Measurements from ENCODE around the gene SCAMP4. TPM values are rescaled to one million over a fixed set of nuclear protein-coding genes. Genes with fewer than 3 reads are reported as not detected.

The SCAMP4 gene
- total and polyA plus RNA-seq, 2 experiments from 2014 or later: 69.3 to 89.8 TPM

- WGBS (ENCODE audit: low lambda C conversion rate, missing lambda C conversion rate): 0% methylated on average over 5 of the region's 63 CpGs
Measured at GRCh38 chr19:1863328-1863637, 41.9 kb upstream of the SCAMP4 start, which contains the start of gene KLF16. TSS of gene KLF16 (minus strand) at chr19:1863579. CDS start at chr19:1863497, 82 bp downstream.

GRCh38 chr19:1863638-1864479 lies 41.3 kb upstream of the SCAMP4 start:
- WGBS (ENCODE audit: low lambda C conversion rate, missing lambda C conversion rate): 0% methylated on average over 4 of the region's 115 CpGs
- H2AFZ ChIP-seq: peak overlapping the region; percentile 97

More at GRCh38 chr19:1863328-1863637, 41.9 kb upstream of the SCAMP4 start, which contains the start of gene KLF16:
- Histone ChIP-seq H3K36me3 (replicated peaks; ENCODE audit: insufficient read depth, low read depth) (no peaks in the 10 kb centered on the region), H3K27ac (peak within 1 kb of the TSS; percentile 90), H3K4me2 (peak within 1 kb of the TSS; percentile 99), H3K4me3 (peak within 1 kb of the TSS; percentile 94), H3K9me2 (replicated peaks; ENCODE audit: insufficient read depth) (no peaks in the 10 kb centered on the region), H3K4me1 (ENCODE audit: insufficient read depth) (peaks cover 44% of the 10 kb centered on the region), H3K9me3 (ENCODE audit: low read depth) (no peaks in the 10 kb centered on the region), H3K79me2 (peaks cover 45% of the 10 kb centered on the region), H4K20me1 (ENCODE audit: insufficient read depth, poor library complexity, severe bottlenecking) (peaks cover 38% of the 10 kb centered on the region), H2AFZ (peak within 1 kb of the TSS; percentile 97), H3K27me3 (no peaks in the 10 kb centered on the region)
- TF ChIP-seq, protein P1, sequence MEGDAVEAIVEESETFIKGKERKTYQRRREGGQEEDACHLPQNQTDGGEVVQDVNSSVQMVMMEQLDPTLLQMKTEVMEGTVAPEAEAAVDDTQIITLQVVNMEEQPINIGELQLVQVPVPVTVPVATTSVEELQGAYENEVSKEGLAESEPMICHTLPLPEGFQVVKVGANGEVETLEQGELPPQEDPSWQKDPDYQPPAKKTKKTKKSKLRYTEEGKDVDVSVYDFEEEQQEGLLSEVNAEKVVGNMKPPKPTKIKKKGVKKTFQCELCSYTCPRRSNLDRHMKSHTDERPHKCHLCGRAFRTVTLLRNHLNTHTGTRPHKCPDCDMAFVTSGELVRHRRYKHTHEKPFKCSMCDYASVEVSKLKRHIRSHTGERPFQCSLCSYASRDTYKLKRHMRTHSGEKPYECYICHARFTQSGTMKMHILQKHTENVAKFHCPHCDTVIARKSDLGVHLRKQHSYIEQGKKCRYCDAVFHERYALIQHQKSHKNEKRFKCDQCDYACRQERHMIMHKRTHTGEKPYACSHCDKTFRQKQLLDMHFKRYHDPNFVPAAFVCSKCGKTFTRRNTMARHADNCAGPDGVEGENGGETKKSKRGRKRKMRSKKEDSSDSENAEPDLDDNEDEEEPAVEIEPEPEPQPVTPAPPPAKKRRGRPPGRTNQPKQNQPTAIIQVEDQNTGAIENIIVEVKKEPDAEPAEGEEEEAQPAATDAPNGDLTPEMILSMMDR (IDR thresholded peaks at IDR 0.05; ENCODE audit: poor library complexity): no peak
- TF ChIP-seq EZH2phosphoT487 (IDR thresholded peaks at IDR 0.05; ENCODE audit: low read depth, severe bottlenecking, unreplicated experiment) (no peak), EZH2 (IDR thresholded peaks at IDR 0.05; ENCODE audit: borderline replicate concordance) (no peak)
- DNase-seq (ENCODE audit: low spot score): no peak

GRCh38 chr19:1864480-1865171 lies 40.6 kb upstream of the SCAMP4 start:
- peak; percentile 87 for DNase-seq (ENCODE audit: low spot score)
- peaks cover 27% of the 10 kb centered on the region for H4K20me1 ChIP-seq (ENCODE audit: insufficient read depth, poor library complexity, severe bottlenecking)

More at GRCh38 chr19:1863638-1864479, 41.3 kb upstream of the SCAMP4 start:
- Histone ChIP-seq H3K4me1 (ENCODE audit: insufficient read depth) (peaks cover 38% of the 10 kb centered on the region), H3K27ac (peak overlapping the region; percentile 90), H3K79me2 (peaks cover 39% of the 10 kb centered on the region), H3K27me3 (no peaks in the 10 kb centered on the region), H3K4me3 (peak overlapping the region; percentile 86), H3K4me2 (peak overlapping the region; percentile 99), H4K20me1 (ENCODE audit: insufficient read depth, poor library complexity, severe bottlenecking) (peaks cover 32% of the 10 kb centered on the region), H3K36me3 (replicated peaks; ENCODE audit: insufficient read depth, low read depth) (no peaks in the 10 kb centered on the region), H3K9me3 (ENCODE audit: low read depth) (no peaks in the 10 kb centered on the region), H3K9me2 (replicated peaks; ENCODE audit: insufficient read depth) (no peaks in the 10 kb centered on the region)
- TF ChIP-seq, protein P1 (IDR thresholded peaks at IDR 0.05; ENCODE audit: poor library complexity): no peak
- TF ChIP-seq EZH2phosphoT487 (IDR thresholded peaks at IDR 0.05; ENCODE audit: low read depth, severe bottlenecking, unreplicated experiment): no peak
- no peak for TF ChIP-seq EZH2 (IDR thresholded peaks at IDR 0.05; ENCODE audit: borderline replicate concordance)
- DNase-seq (ENCODE audit: low spot score): peak; percentile 97

More at GRCh38 chr19:1864480-1865171, 40.6 kb upstream of the SCAMP4 start:
- 14% methylated on average over 18 of the region's 52 CpGs for WGBS (ENCODE audit: low lambda C conversion rate, missing lambda C conversion rate)
- Histone ChIP-seq H3K27ac (peak overlapping the region; percentile 90), H3K36me3 (replicated peaks; ENCODE audit: insufficient read depth, low read depth) (no peaks in the 10 kb centered on the region), H3K4me2 (peak overlapping the region; percentile 99), H3K9me2 (replicated peaks; ENCODE audit: insufficient read depth) (no peaks in the 10 kb centered on the region), H3K27me3 (no peaks in the 10 kb centered on the region), H3K79me2 (peaks cover 35% of the 10 kb centered on the region), H3K4me1 (ENCODE audit: insufficient read depth) (peaks cover 31% of the 10 kb centered on the region), H2AFZ (peak overlapping the region; percentile 97), H3K4me3 (peak overlapping the region; percentile 86), H3K9me3 (ENCODE audit: low read depth) (no peaks in the 10 kb centered on the region)
- TF ChIP-seq, protein P1 (IDR thresholded peaks at IDR 0.05; ENCODE audit: poor library complexity): peak; percentile 71
- TF ChIP-seq EZH2phosphoT487 (IDR thresholded peaks at IDR 0.05; ENCODE audit: low read depth, severe bottlenecking, unreplicated experiment): no peak

Measured in hepatocyte (in vitro differentiated cells).